Activated T-cell treated with anti-CD3 and anti-CD28 coated beads, Interleukin-2, amount 50 U/mL, for 1 hour (primary cell): Measurements from ENCODE around the gene BCL11B.

ENCODE experiments used
- DNase-seq: peaks from one replicate; pipeline ENCODE4 v3.0.0-alpha.2; 2020

Gene BCL11B

DNA sequence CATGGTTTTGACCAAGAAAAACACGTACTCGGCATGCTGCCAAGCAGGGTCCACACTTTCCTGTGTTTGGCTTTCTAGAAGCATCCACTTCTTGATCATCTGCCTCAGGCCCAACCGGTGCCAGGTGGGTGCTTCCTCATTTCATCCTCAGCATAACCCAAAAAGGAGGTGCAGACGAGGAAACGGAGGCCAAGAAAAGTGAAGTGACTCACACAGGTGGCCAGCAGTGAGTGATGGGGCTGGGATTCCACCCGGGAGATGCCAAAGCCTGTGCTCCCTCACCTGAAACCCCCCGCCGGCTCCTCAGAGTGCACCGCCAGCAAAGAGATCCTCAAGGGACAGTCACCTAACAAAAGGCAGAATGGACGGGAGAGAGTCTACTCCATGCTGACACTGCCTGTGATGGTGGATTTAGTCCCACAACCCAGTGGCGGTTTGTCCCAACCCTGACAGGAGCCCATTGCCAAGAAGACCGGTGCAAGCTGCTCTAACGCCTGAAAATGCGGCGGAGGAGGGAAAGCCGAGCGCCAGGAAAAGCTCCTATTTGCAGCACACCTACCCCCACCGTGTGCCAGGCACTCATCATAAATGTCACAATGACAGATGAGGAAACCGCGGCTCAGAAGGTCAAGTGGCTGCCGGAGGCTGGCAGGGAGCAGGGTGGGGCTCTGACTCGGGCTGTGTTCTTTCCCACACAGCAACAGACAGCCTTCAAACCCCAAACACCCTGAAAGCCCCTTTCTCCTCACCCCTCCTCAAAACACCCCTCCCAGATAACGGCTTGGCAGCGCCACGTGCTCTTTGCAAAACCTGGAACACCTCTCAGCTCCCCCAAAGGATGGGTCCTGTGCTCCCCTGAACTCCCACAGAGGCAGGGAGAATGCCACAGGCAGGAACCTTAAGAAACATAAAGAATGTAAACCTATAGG, 18.8 kb downstream of the BCL11B start:
- peak; percentile 69 for DNase-seq

DNA sequence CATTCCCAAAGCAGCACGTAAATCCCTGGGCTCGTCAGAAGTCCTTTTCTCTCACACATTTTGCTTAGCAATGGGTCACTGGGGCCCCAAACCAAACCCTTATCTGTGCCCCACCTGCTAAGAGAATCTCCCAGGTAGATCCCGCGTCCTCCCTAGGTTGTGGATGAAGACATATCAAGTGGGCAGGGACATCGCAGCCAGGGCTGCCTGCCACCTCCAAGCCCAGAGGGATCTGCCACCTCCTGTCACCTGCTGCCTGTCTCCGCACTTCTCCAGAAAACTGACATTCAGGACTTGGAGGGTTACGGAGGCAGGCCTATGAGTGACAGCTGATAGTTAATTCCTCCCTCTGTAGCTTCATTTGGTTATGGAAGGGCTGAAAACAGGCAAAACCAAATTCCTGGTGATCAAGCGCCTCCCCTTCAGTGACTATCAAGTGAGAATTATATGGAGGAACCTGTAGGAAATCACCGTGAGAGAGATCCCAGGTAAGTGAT, 19.5 kb downstream of the BCL11B start:
- peak; percentile 26 for DNase-seq

DNA sequence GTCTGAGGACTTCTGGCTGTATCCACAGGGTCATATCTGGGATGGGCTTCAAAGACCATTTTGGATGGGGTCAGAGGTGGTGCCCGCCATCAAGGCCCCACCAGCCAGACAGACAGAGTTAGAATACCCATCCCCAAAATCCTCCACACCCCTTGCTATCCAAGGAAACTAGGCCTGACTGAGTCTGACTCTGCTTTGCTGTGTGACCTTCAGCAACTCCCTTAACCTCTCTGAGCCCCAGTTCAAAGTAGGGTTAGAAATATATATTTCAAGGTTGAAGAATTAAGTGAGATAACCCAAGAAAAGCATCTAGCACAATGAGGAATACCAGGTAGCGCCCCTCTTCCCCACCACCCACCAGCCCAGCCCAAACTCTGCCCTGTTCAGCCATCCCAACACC, 20.3 kb downstream of the BCL11B start:
- peak; percentile 16 for DNase-seq

DNA sequence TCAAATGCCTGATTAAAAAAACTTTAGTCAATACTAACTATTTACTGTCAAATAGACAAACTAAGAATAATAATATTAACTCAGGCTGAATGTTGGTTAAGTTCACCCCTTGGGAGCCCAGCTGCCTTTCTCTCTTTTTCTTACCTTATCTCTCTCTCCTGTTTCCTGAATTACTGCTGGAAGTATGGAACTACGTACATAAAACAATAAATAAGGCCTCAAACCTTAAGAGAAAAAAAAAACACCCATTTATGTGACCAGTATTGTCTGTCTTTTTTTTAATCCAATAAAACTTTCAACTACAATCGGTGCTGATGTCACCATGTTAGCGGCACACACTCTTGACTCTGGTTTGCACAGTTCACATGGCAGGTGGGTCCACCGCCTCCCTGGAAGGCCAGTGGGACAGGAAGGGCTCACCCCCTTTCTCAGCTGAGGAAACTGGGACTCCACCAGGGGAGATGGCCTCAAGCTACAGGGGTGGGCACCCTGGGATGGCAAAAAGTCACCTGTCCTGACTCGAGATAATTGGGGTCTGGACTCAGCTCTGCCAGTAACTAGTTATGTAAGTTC, 21.3 kb downstream of the BCL11B start:
- peak; percentile 58 for DNase-seq

DNA sequence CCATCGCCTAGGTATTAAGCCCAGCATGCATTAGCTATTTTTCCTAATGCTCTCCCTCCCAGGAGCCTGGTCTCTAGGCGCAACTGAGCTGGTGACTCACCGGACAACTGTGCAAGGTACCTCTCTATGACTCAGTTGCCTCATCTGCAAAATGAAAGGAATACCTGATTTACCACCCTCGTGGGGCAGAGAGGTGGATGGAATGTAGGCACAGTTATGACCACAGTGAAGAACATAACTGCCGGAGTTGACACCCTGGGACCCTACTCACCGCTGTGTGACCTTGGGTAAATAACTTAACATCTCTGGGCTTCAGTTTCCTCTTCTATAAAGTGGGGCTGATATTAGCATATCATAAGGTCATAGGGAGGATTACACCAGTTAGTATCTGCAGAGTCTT, 22.6 kb downstream of the BCL11B start:
- no peak for DNase-seq

DNA sequence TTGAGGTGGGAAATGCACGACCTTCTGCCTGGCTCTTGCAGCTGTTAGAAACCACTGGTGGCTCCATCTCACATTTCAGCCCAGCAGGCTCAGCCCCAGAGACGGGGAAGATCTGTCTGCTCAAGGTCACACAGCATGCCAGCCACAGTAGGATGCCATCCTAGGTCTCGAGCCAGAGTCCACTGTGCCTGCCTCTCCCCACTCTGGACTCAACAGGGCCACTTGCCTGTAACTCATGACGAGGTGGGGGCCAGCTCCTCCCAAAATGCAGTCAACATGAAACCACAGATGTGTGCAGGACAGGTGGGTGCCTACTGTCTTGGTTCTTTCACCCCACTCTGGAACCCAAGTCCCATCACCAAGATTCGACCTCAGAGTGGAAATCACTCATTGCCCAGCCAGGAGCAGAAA, 23.2 kb downstream of the BCL11B start:
- no peak for DNase-seq

DNA sequence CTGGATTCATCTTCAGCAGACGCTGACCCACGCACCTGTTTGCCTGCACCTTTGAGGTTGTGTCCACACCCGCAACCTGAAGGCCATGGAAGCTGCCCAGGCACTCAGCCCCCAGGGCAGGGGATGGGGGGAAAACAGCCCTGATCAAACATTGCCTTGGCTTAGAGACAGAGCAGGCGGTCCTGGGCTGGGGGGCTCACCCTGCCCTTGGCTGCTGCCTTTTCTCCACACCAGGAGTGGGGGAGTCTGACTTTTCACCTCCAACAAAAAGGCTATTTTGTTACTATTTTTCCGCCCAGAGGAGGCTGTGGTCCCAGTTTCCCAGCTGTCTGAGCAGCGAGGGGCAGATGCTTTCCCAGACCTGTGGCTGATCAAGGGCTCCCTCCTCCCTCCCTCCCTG, 24.2 kb downstream of the BCL11B start:
- peak; percentile 36 for DNase-seq

DNA sequence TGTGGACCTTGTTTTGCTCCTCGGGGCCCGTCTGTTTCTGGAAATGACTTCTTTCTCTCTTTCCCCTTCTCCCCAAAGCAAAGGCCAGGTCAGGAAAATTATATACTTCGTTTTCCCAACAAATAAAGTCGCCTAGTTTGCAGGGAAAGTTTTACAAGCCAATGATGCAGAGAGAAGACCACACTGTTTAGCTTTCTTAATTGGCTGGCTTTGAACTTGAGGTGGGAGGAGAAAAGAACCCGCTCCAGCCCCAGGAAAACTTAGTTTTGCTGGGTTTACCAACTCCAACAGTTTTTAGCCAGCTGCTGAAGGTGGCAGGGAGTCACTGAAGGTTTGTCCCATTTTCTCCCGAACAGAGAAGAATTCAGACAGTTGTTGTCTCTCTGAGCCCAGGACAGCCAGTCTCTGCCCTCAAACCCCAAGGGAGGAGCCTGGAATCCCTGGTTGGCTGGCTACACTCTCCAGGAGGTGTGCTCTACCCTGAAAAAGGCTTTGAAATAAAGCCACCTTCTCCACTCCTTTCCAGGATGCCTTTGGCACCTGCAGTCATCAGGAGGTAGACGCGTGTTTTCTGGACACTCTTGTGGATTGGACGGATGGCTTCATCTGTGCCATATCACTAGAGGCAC, 24.8 kb downstream of the BCL11B start:
- DNase-seq: peak; percentile 46

DNA sequence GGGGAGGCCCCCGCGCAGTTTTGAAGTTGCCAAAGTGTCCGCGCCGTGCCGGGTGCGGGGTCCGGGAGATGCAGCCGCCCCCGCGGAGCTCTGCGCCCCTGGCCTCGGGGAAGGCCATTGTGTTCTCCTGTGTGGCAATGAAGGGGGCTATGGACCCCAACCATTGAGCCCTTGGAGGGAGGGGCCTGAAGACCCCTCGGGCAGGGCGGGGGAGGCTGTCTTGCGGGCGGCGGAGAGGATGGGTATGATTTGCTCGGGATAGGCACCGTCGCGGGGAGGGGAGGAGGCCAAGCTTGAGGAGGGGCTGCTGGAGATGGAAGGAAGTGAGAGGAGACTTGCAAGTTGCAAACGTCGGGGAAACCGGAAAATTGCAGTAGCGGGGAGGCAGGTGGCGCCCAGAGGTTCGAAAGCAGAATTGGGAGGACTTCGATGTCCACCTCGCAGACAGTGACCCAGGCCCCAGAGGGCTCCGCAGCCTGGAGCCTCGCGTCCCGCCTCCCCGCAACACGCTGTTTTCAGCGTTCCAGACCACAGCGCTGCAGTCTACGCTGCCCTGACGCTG, 25.4 kb downstream of the BCL11B start:
- DNase-seq: peak; percentile 66

DNA sequence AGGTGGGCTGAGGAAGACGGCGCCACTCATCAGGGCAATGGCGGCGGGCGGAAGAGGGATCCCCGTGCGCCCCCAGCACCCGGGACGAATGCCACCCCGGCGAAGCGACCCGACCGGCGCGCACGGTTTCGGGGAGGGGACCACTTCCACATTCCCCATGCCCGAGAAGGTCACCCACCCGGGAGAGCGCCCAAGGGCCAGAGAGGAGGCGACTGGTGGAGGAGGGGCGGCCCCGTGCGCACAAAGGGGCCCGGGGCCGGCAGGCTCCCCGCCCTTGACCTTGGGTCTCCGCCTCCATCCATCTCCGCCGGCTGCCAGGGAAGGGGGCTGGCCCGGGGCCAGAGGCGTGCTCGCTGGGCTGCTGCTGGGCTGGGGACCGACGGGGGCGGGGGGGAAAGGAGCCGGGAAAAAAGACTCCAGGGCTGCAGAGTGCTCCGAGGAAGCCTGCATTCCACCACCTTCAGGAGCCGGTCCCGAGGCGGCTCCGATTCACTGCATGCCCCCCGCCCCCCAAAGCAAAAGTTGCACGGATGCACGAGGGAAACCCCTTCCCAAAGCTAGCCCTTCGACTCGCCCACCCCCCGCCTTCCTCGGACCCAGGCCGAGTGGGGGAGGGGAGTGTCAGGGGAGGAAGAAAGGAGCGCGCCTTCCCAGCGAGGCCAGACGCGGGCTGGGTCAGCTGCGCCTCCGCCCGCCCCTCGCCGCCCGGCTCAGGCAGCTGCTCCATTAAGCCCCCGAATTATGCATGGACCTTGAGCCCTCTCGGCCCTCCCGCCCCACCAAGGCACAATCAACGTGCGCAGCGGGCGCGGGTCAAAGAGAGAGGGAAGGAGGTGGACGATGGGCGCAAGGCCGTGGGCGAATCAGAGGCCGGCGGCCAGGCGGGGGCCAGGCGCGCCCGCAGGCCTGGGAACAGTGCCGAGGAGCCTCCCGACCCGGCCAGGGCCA, 26.2 kb downstream of the BCL11B start:
- DNase-seq: peak; percentile 57

DNA sequence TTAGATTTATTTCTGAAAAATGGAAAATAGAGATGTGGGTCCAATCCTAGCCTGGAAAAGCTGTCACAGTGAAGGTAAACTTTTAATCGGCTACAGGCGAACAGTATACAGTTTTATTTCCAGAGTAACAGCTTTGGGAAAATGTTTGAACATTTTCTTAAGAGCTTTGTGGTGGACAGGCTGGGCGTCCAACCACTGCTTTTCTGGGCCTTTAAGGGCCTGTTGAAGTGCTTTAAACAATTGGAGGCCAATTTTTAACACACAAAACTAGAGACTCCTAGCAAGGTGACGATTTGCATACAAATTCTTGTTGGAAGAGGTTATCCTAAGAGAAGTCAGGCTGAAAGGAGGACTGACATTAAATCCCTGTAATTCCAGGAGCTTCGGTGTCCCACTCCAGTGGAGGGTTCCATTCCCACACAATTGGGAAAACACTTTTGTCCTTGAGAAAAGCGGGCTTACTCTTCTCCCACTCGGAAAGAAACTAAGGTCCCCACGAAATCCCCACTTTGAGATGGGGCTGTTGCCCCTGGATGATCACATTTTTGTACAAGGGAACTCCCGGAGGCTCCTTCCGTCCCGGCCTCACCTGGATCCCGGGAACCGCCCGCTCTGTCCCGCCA, 26.9 kb downstream of the BCL11B start:
- DNase-seq: no peak

DNA sequence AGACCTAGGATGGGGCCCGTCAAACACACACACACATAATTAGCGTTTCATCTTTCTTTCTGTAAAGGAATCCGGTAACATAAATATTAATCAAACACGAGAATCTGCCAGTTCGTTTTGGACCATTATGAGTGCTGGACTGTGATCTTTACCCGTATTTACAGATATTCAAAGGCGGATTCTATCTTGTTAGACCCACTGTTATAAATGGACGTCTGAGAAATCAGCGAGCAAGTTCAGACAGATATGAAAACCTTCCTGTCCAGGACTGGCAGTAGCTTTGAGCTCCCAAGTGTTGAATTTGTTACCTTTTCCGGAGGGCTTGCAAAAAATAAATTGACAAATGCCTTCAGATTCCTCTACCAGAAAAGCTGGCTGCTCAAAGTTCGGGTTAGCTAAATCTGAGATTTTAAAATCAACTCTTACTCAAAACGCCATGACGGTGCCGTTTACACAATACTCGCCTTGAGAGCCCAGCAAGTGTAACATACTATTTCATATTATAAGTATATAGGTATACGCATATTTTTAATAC, 27.6 kb downstream of the BCL11B start:
- DNase-seq: no peak

DNA sequence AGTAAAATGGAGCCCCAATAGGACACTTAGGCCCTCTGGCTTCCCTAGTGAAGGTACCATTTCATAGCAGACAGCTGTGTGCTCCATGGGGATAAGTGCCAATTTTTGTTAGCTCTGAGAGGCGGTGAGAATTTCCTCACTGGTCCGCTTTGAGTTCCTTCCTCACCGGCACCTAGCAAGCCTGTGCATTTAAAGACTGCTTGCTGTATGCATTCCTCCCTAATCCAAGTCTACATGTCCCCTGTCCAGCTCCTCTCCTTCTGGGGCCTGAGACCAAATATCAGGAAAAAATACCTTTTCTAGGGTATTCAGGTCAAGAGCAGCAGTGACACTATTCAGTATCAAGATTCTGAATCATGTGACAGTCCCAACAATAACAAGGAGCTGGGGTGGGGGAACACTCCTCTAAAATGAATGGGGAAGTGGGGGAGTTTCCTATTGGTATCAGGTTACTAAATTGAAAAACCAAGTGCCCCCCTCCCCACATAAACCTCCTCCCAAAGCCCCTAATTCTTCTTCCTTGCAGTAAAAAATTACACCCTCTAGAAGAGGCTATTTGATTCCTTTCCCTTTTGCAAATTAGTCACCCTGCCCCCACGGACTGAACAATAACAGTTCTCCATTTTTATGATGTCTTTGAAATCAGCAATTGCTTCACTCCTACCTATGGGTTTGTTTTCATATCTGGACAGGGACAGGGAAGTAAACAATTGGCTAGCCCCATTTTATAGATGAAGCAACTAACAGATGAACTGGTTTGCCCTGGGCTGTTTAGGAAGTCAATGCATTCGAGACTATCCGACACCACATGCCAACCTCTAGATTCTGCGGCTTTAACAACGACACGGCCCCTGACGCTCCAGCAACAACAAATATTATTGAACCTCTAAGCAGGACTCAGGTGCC, 28.9 kb downstream of the BCL11B start:
- peak; percentile 44 for DNase-seq

DNA sequence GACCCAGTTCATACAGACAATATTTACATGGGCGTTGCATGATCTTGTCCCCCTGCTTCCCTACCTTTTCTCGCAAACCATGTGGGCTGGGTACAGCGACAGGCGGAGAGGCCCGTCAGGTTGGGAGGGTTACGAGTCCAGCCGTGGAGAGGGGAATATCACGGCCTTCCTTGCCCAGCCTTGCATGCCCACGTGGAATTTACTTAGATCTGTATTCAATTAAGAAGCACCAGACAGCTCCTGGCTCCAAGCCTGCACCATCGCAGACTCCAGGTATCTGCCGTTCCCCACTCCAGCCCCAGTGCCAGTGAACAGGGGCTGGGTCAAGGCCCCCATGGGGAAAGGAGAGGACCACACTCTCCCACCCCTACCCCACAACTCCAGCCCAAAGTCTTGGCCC, 29.8 kb downstream of the BCL11B start:
- no peak for DNase-seq

DNA sequence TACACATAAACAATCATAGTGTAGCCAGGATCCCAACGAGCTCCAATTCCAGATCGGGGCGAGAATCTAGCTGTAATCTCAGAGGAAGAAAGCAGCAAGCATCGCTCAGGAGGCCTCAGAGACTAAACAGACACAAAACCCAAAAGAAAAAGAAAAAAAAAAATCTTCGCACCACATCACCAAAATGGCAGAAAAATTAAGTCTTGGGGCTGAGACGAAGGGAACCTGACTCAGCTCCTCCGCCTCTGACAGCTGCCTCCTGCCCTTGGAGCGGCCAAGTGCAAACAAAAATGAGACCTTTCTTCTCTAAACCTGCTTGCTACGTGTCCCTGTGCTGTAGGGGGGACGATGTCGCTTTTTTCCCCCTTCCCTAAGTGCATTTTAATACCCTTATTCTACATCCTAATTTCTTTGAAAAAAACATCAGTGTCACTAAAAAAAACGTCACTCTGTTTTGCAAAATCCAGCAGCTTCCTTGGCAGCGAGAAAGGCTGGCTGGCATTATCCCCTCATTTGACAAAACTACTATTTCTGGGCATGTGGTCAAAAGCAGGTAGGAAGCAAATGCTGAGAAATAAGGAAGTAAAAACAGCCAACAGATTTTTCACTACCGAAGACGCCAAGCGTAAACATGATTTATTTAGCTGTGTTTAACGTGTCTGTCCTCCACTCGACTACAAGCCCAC, 30.5 kb downstream of the BCL11B start:
- DNase-seq: peak; percentile 66

DNA sequence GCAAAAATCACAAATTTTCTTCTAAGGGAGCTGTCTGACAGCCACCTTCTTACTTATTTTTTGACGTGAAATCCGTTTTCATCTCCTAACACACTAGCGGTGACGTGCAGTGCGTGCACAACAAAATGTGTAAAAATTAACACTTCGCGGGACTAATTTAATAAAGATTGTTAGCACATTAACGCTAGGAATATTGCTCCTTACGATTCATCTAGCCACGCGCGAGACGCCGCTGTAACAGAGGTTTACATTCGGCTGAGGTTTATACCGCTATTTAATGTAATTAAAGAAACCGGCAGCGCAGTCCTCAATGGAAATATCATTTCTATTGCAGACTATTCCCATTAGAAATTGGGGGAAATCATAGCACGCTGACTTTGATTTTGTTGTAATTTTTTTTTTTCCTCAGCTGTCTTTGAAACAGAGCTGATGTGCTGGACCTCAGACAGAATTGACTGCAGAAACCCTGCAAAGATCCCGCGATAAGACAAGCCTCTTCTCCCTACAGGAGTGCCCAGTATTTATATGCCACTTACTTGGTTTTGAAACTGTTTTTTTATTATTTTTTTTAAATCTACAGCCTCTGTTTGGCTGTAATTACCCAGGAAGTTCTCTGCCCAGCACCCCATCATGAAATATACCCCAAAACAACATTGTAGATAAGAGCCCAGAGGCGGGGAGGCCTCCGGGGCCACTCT, 31.2 kb downstream of the BCL11B start:
- no peak for DNase-seq

DNA sequence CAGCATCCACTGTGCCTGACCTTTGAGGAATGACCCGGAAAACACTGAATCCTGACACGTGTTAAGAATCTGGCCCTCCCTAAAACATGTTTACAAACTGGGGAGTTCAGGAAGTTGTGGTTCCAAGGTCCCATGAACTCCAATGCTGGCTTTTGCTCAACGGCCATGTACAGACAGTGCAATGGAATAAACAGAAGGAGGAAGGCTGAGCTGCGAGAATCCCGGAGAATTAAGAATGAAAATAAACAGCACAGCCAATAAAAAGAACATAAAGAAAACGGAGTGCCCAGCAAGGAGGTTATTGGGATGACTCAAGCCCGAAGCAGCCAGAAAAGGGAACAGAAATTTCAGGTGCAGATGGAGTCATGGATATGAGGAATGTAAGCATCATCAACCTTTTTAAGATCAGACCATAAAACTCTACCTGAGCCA, 32.3 kb downstream of the BCL11B start:
- no peak for DNase-seq

DNA sequence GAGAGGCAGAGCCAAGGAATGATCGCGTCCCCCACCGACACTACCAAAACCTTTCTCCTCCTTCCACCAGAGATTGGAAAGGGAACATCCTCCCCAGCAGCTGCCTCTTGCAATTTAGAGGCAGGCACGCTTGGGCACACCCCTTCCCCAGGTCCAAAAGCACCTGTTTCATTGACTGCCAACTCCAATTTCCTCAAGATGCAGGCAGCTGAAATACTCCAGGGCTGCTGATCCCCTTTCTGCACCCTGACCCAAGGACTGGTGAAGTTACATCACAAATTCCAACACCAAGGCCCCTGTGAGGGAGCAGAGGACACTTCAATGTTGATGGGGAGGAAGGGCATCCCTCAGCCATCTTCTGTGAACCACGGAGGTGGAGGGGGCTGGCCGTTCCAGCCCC, 33.8 kb downstream of the BCL11B start:
- peak; percentile 39 for DNase-seq

DNA sequence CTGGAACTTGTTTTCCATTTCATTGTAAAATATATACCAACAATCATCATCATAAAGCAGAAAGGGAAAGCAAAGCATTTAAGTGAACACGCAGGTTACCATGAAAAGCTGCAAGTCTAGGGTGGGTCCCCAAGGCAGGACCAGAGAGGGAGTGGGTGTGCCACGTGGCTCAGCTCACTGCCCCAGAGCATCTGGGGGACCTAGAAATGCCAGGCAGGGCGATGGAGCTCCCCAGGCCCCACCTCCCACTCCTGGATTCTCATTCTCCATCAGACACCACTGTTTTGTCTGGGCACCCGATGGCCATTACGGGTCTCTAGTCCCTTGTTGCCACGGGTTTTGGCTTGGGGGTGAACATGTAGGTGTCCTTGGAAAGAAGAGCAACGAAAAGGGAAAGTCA, 34.7 kb downstream of the BCL11B start:
- DNase-seq: peak; percentile 45
